ENCODE data around the gene NTPCR. TPM values are rescaled to one million over a fixed set of nuclear protein-coding genes. Genes with fewer than 3 reads are reported as not detected.

The NTPCR gene
- total RNA-seq, 1 donor from 2014 or later: 15.2 TPM

- DNase-seq (ENCODE audit: extremely low read depth, low read depth, low spot score): no peak
Observed at GRCh38 chr1:232956081-232956480, 5.7 kb downstream of the NTPCR start.

GRCh38 chr1:232958067-232958466 lies 7.7 kb downstream of the NTPCR start:
- DNase-seq (ENCODE audit: extremely low read depth, low read depth, low spot score): no peak

DNA sequence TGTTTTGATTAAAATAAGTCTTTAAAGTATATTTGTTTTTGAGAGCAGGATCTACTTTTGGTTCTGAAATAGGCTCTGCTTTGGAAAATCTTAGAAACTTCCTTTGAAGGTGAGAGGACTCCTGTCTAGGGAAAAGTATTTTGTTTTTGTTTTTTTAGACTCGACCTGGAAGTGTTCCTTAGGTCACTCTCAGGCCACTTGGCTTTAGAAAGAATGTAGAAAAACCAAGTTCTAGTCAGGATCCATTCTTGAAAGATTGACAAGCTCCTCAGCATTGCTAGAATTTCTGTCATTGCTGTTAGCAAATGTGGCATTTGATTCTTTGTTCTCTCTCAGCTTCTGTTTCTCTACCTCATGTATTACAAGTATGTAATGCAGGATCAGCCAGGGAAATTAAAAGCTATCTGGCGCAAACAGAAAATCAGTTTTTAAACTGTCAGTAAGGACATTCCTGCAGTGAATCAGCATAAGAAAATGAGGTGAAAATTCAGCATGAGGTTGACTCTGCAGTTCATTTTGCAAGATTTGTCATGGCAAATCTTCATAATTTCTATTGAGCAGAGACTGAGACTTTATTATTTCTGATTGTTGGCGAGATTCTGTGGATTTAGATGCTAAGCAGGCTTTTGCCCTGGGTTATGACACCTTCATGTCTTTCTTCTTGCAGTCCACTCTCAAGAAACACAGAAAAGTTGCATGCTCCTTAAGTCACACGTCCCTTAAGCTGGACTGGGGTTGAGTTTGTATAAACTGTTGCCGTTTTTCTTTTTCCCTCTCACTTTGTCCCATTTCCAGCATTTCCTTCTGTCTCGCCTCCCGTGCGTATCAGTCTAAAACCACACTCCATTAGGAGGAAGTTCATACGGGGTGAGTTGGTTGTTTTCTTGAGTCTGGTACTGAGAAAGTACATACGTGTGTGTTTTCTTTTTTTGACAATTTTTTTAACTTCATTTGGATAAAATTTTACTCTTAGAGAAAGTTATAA lies 12.6 kb downstream of the NTPCR start:
- no peak for DNase-seq (ENCODE audit: extremely low read depth, low read depth, low spot score)

- DNase-seq (ENCODE audit: extremely low read depth, low read depth, low spot score): no peak
Observed at GRCh38 chr1:232964601-232965000, 14.2 kb downstream of the NTPCR start.

- no peak for DNase-seq (ENCODE audit: extremely low read depth, low read depth, low spot score)
Observed at GRCh38 chr1:232965124-232965911, 14.9 kb downstream of the NTPCR start.

DNA sequence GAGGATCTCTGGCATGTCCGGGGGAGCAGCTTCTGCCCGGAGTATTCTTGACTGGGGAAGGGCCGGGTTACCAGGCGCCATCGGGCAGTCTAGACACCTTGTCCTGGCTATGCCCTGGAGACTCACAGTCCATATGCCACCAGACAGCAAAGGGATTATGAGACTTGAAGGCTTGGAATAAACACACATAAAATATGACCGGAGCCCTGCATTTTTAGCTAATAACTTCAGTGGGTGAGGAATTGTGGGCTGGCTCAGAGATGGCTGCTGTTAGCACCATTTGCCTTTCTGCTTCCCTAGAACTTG lies 15.5 kb downstream of the NTPCR start:
- DNase-seq (ENCODE audit: extremely low read depth, low read depth, low spot score): no peak

GRCh38 chr1:232966663-232967062 lies 16.3 kb downstream of the NTPCR start:
- no peak for DNase-seq (ENCODE audit: extremely low read depth, low read depth, low spot score)

DNA sequence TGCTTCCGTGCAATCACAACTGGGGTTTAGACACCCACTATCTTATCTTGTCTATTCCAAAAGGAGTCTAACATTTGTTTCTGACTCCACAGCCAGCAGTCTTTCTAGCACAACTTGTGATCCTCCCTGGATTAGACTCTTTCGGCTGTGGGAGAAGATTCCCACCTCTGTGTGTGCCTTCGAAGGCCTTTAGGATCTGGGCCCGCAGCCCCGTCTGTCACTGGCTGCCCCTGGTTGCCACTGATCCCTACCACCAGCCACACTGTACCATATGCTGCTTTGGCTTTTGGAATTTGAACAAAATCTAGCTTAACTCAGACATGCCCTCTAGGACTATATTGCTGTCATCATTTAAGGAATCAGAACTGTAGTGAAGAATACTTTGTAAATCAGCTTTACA lies 18.0 kb downstream of the NTPCR start:
- DNase-seq (ENCODE audit: extremely low read depth, low read depth, low spot score): no peak

DNA sequence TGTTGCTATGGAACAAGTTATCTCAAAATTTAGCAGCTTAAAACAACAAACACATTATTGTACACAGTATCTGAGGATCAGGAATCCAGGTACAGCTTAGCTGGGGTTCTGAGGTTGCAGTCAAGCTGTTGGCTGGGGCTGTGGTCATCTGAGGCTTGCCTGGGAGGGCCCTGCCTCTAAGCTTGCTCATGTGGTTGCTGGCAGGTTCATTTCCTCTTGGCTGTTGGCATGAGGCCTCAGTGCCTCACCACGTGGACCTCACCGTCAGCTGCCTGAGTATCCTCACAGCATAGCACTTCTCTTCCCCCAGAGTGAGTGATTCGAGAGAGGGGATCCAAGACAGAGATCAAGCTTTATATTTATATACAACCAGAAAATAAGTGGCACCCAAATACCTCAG lies 18.6 kb downstream of the NTPCR start:
- DNase-seq (ENCODE audit: extremely low read depth, low read depth, low spot score): no peak

DNA sequence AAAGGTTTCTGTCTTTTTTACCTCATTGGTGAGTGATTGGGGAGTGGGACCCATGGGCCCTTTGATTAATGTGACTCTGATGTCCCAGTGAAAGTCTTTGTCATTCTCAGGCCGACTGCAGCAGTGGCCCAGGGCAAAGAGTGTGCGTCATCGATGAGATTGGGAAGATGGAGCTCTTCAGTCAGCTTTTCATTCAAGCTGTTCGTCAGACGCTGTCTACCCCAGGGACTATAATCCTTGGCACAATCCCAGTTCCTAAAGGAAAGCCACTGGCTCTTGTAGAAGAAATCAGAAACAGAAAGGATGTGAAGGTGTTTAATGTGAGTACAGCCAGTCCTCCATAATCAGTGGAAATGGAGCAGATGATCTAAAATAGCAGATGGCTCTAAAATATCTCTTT lies 19.4 kb downstream of the NTPCR start:
- DNase-seq (ENCODE audit: extremely low read depth, low read depth, low spot score): no peak

- DNase-seq (ENCODE audit: extremely low read depth, low read depth, low spot score): no peak
Observed at GRCh38 chr1:232970508-232970907, 20.1 kb downstream of the NTPCR start.

DNA sequence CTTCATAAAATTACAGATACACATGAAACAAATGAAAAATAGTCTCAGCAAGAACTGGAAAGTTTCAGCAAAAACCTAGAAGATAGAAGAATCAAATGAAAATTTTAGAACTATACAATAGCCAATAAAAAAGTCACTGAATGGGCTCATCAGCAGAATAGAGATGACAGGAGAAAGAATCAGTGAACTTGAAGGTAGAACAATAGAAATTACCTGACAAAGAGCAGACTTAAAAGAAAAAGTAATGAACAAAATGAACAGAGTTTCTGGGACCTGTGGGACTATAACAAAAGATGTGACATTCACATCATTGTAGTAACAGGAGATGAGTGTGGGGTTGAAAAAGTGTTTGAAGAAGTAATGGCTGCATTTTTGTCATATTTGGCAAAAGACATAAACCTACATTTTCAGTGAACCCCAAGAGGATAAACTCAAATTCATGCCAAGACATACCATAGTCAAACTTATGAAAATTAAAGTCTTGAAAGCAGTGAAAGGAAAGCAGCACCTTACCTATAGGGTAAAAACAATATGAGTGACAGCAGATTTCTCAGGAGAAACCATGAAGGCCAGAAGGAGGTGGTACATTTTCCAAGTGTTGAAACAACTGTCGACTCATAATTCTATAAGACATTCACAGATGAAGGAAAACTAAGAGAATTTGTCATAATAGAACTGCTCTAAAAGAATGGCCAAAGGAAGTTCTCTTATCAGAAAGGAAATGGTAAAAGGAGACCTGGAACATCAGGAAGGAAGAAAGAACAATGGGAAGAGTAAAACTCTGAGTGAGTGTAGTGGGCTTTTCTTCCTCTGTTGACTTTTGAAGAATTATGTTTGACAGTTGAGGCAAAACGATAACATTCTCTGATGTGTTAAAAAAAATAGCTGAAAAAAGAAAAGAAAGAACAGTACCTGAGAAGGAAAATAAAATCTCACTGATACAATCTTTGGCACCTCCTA lies 23.5 kb downstream of the NTPCR start:
- DNase-seq (ENCODE audit: extremely low read depth, low read depth, low spot score): no peak

DNA sequence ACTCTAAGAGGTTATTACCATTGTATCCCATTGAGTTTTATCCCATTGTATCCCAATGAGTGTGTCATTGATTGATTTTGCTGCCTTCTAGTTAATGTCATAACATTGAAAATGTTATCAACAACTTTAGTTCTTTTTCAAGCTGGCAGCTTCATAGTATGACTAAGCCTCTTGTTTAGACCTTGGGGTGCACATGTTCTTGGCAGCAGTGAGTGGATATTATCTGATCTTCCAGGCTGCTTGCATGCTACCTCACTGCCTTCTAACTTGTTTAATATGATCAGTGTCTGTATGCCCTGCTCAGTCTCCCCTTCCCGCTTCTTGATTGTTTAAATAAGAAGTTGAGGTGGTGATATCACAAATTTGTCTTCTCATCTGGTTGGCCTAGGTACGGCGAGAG lies 24.6 kb downstream of the NTPCR start:
- no peak for DNase-seq (ENCODE audit: extremely low read depth, low read depth, low spot score)

- no peak for DNase-seq (ENCODE audit: extremely low read depth, low read depth, low spot score)
Observed at GRCh38 chr1:232978091-232978634, 27.8 kb downstream of the NTPCR start.

DNA sequence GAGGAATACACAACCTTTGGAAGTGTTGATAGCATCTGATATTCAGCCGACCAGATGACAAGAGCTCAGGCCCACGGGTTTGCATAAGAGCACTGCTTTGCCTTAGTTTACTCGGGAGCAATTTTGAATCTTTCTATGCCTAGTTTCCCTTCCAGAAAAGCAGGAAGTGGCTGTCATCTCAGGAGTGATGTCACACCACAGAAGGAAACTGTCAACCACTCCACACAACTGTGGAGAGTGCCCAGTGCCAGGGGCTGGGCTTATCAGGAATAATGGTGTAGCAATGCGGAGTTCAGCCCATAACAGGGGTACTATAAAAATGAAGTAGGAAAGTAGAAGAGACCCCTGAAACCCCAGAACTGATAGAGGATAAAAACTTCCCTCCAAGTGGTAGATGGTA lies 28.4 kb downstream of the NTPCR start:
- DNase-seq (ENCODE audit: extremely low read depth, low read depth, low spot score): no peak

- no peak for DNase-seq (ENCODE audit: extremely low read depth, low read depth, low spot score)
Observed at GRCh38 chr1:232979558-232979957, 29.1 kb downstream of the NTPCR start.

DNA sequence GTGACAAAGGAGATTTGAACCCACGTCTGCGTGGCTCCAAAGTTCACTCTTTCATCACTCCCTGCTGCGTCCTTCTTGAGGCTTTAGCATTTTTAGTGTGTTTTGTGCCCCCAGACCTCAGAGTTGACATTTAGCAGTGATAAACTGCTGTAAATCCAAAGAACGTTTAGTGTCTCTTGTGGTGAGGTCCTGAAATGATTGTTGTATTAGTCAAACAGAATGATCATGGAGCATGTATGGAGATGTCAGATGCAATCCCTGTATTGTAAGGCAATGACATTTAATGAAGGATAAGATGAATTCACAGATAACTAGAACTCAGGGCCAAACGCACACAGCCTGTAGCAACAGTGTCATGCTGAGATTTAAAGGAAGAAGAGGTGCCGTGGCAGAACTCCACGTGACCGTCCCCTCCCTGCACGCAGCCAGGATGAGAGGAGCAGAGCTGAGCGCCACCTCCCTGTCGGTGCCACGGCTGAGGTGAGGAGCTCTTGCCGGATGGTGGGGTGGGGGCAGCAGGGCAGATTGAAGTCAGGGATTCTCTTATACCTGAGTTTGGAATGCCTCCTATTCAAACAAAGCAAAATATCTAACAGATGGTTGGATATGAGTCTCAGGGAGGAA lies 30.1 kb downstream of the NTPCR start:
- DNase-seq (ENCODE audit: extremely low read depth, low read depth, low spot score): no peak

DNA sequence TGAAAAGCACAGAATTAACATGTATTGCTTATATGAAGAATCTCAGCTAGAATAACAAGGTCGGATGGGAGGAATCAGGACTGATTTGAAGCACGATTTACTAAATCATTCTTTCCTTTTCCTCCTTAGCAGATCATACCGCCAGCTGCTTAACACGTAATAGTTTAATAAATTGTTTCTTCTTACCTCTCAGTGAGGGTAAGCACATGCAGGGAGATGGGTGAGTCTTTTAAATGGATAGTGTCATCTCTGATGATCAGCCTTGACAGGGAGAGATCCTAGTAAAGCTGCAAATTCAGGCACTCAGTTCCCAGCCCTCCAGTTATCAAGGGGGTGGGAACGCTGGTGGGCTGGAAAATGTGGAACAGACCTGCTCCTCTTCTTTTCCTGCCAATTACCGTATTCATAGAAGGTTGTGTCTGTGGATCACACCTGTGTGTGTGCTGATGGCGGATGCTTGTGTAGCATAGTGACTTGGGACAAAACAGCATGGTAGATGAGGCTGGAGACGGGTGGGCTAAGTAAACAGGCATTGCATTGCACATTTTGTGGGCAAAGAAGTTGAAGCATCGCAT lies 30.7 kb downstream of the NTPCR start:
- no peak for DNase-seq (ENCODE audit: extremely low read depth, low read depth, low spot score)

DNA sequence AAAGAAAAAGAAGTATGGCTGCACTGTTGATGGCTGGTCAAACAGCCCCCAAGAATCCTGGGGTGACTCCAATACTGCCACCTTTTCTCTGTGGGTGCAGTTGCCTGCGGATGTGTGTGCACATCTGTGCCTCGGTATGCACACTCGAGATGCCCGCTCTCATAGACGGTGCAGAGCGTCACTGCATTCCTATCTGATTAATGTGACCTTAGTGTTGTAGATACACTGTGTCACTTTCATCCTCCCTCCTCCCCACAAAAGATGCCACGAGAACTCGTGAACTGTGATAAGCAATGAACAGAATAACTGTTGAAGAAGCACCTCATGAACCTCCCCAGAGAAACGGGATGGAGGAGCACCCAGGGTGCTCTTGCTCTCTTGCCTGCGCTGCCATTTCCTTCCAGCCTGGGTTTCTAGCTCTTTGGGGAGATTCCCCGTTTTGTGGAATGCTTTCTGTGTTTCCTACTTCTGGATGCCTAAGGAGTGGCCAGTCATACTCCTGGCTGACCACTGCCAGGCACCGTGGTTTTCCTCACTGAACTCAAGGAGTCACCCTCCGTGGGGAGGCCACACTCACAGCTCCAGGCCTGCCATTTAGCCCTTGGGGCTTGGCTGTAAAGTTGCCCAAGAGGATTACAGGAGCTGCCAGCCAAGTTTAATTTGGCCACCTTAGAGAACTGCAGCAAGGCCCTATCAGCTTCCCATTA lies 32.0 kb downstream of the NTPCR start:
- DNase-seq (ENCODE audit: extremely low read depth, low read depth, low spot score): no peak

Measured in glomerular endothelial cell (primary cell).